Upper lobe of left lung (tissue), 6 donors: Measurements from ENCODE around the gene XRCC4. TPM values are rescaled to one million over a fixed set of nuclear protein-coding genes. Genes with fewer than 3 reads are reported as not detected.

Experiments
- ATAC-seq, 2 donors: fragments of 200-7000 bp; cut with Tn5 transposase; one replicate each; pipeline ENCODE4 v1.9.1; 2022; ENCODE audit warnings: mild to moderate bottlenecking in 2 of 2, moderate library complexity in 2 of 2; ENCODE audit not compliant: low FRiP score in 2 of 2
- DNase-seq, 2 donors: peaks; one replicate each; pipeline ENCODE4 v3.0.0-alpha.2; 2019 to 2020
- H3K27ac ChIP-seq, 4 donors: fragments of 200-600 bp; sonication (generic); one replicate each; pipeline ENCODE4 v1.5.1; 2016 to 2019
- H3K27me3 ChIP-seq, 4 donors: fragments of 200-600 bp; sonication (generic); one replicate each; pipeline ENCODE4 v1.5.1; 2017 to 2019
- H3K36me3 ChIP-seq, 4 donors: fragments of 200-600 bp; sonication (generic); one replicate each; pipeline ENCODE4 v1.5.1; 2016 to 2019
- H3K4me1 ChIP-seq, 4 donors: fragments of 200-600 bp; sonication (generic); one replicate each; pipeline ENCODE4 v1.5.1; 2018 to 2019
- H3K4me3 ChIP-seq, 4 donors: fragments of 200-600 bp; sonication (generic); one replicate each; pipeline ENCODE4 v1.5.1; 2017 to 2019; ENCODE audit warnings: mild to moderate bottlenecking in 2 of 4, moderate library complexity in 1 of 4
- H3K9me3 ChIP-seq, 4 donors: fragments of 200-600 bp; sonication (generic); one replicate each; pipeline ENCODE4 v1.5.1; 2018 to 2019
- EP300 ChIP-seq, 4 donors: sonication (generic); formaldehyde crosslinking; IDR thresholded peaks; one replicate each; pipeline ENCODE4 v1.5.1; 2017; ENCODE audit warnings: antibody characterized with exemption in 4 of 4, control low read depth in 2 of 4
- POLR2A ChIP-seq, 4 donors: fragments of 450-650 bp; IDR thresholded peaks; one replicate each; pipeline ENCODE4 v1.5.1; 2016 to 2017; ENCODE audit warnings: antibody characterized with exemption in 4 of 4, mild to moderate bottlenecking in 2 of 4
- POLR2AphosphoS5 ChIP-seq, 2 donors: sonication (generic); formaldehyde crosslinking; IDR thresholded peaks; one replicate each; pipeline ENCODE4 v1.5.1; 2017; ENCODE audit warnings: antibody characterized with exemption in 2 of 2
- WGBS, 2 donors: methylation state at CpG; one replicate each; pipeline ENCODE4 v1.1.5; 2017 to 2018; 5-methylcytosine and 5-hydroxymethylcytosine counted together
- total RNA-seq, 6 donors: library from RNA; depleted of rRNA in 4 of 6; stranded (reverse); fragments of >200 nt in 4 of 6; gene quantifications; one replicate each; pipeline versions ENCODE4 v1.1.0 to v1.2.1, GENCODE V29; 2016 to 2021
- TF ChIP-seq, protein P1 (sequence below), 6 experiments: fragments of 450-650 bp in 4 of 6; fragments of 200-600 bp in 2 of 6; sonication (generic) in 2 of 6; IDR thresholded peaks; one replicate each; pipeline ENCODE4 v1.5.1; 2016 to 2019; ENCODE audit warnings: antibody characterized with exemption in 6 of 6
- donor health status: DM: no; HTN: no; CAD: no; lungs with moderate emphysema.
- donor health status: DM: no; HTN: yes; CAD: no; lungs with severe emphysema.

XRCC4 gene
- total RNA-seq, 6 donors from 2014 or later, result 4.4 to 11.8 (median 7.7) TPM

DNA sequence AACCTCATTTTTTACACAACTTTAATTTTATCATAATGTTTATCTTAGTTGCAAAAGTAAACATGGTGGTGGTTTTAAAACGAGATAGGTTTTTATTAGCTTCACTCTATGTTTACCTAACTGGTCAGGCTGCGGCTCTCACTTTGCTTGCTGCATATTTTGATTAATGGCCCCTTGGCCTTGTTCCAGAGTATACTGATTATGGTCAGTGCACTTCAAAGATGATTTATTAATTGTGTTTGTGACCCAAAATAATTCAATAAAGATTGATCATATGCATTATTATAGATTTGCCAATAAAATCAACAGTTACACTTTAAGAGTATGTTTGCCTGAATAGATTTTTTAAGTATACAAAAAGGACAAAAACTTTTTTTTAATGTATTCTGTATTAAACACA lies 188.0 kb downstream of the XRCC4 start:
- DNase-seq (no peak), ATAC-seq (no peak)

DNA sequence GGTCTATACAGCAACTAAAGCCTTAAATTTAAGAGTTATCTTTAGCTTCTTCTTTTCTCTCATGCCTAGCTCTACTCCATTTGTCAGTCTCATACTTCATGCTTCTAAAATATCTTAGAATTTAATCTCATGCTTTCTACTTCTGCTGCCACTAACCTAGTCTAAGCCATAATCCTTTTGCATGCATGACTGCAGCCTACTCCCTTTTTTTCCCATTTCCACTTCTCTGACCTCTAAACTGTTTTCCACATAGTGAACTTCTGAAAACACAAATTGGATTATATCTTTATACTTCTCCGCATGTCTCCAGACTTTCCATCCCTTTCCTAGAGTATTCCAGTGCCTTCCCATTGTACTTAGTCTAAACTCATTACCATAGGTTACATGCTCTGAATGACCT lies 193.0 kb downstream of the XRCC4 start:
- Histone ChIP-seq H3K36me3 (no peaks in the 10 kb centered on the region), H3K4me1 (no peaks in the 10 kb centered on the region), H3K27ac (no peak overlapping the region), H3K4me3 (no peak overlapping the region), H3K9me3 (no peaks in the 10 kb centered on the region), H3K27me3 (no peaks in the 10 kb centered on the region)
- ATAC-seq (no peak), DNase-seq (no peak)
- WGBS, 2 donors, result 97 to 98% methylated on average over 1 of the region's 1 CpG
- TF ChIP-seq POLR2AphosphoS5 (IDR thresholded peaks at IDR 0.05), result no peak

More for the DNA sequence above, 188.0 kb downstream of the XRCC4 start:
- H3K27me3 ChIP-seq, result no peaks in the 10 kb centered on the region
- no peak overlapping the region for H3K4me3 ChIP-seq
- no peaks in the 10 kb centered on the region for H3K4me1 ChIP-seq
- no peak overlapping the region for H3K27ac ChIP-seq
- H3K36me3 ChIP-seq, result no peaks in the 10 kb centered on the region
- TF ChIP-seq, protein P1, sequence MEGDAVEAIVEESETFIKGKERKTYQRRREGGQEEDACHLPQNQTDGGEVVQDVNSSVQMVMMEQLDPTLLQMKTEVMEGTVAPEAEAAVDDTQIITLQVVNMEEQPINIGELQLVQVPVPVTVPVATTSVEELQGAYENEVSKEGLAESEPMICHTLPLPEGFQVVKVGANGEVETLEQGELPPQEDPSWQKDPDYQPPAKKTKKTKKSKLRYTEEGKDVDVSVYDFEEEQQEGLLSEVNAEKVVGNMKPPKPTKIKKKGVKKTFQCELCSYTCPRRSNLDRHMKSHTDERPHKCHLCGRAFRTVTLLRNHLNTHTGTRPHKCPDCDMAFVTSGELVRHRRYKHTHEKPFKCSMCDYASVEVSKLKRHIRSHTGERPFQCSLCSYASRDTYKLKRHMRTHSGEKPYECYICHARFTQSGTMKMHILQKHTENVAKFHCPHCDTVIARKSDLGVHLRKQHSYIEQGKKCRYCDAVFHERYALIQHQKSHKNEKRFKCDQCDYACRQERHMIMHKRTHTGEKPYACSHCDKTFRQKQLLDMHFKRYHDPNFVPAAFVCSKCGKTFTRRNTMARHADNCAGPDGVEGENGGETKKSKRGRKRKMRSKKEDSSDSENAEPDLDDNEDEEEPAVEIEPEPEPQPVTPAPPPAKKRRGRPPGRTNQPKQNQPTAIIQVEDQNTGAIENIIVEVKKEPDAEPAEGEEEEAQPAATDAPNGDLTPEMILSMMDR (IDR thresholded peaks at IDR 0.05), result no peak
- TF ChIP-seq EP300 (IDR thresholded peaks at IDR 0.05), result no peak
- no peak for TF ChIP-seq POLR2AphosphoS5 (IDR thresholded peaks at IDR 0.05)
- no peak for TF ChIP-seq POLR2A (IDR thresholded peaks at IDR 0.05)
- no peaks in the 10 kb centered on the region for H3K9me3 ChIP-seq
- WGBS, 2 donors, result 19 to 36% methylated on average over 2 of the region's 2 CpGs

DNA sequence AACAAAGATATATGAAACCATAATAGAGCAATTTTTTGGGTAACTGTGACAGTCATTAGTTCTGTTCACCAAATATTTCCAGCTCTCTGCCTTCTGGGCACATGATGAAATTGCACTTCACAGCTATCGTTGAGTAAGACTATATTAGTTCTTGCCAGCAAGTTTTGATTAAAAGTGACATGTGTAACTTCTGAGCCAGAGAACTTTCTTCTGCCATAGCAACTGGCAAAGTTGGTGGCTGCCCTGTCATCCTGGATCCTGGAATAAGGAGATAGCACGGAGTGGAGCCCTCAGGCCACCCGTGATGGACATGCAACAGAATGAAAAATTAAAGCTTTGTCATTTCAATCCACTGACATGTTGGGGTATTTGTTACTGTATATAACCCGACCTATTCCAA lies 199.8 kb downstream of the XRCC4 start:
- H3K4me1 ChIP-seq, result no peaks in the 10 kb centered on the region
- no peaks in the 10 kb centered on the region for H3K27me3 ChIP-seq
- no peaks in the 10 kb centered on the region for H3K36me3 ChIP-seq
- 68 to 74% methylated on average over 4 of the region's 4 CpGs for WGBS, 2 donors
- no peak overlapping the region for H3K27ac ChIP-seq
- TF ChIP-seq, protein P1 (IDR thresholded peaks at IDR 0.05), result no peak
- TF ChIP-seq POLR2A (IDR thresholded peaks at IDR 0.05), result no peak
- TF ChIP-seq POLR2AphosphoS5 (IDR thresholded peaks at IDR 0.05), result no peak
- no peak for TF ChIP-seq EP300 (IDR thresholded peaks at IDR 0.05)
- no peak for ATAC-seq
- H3K4me3 ChIP-seq, result no peak overlapping the region
- no peaks in the 10 kb centered on the region for H3K9me3 ChIP-seq
- no peak for DNase-seq

DNA sequence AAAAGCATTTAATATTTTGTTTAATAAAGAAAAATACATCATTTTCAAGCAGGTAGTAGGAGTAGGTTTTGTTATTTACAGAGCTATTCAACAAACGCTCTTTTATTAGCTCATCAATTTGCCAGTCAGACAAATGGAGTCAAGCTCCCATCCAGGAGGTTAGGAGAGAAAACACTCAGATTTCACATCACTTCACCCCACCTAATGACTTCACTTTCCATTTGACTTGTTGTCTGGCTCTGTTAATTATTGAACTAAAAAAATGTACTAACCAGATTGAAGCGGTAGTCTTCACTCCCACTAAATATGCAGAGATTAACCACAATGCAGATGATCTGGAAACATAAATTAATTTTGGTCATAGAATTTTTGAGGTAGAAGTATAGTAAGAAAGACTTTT lies 200.6 kb downstream of the XRCC4 start:
- H3K27ac ChIP-seq, result no peak overlapping the region
- H3K9me3 ChIP-seq, result no peaks in the 10 kb centered on the region
- no peaks in the 10 kb centered on the region for H3K36me3 ChIP-seq
- ATAC-seq (no peak), DNase-seq (no peak)
- no peak for TF ChIP-seq POLR2A (IDR thresholded peaks at IDR 0.05)
- no peak for TF ChIP-seq POLR2AphosphoS5 (IDR thresholded peaks at IDR 0.05)
- TF ChIP-seq, protein P1 (IDR thresholded peaks at IDR 0.05), result no peak
- no peak for TF ChIP-seq EP300 (IDR thresholded peaks at IDR 0.05)
- WGBS, 2 donors, result 74 to 97% methylated on average over 2 of the region's 2 CpGs
- no peak overlapping the region for H3K4me3 ChIP-seq
- no peaks in the 10 kb centered on the region for H3K27me3 ChIP-seq
- no peaks in the 10 kb centered on the region for H3K4me1 ChIP-seq

DNA sequence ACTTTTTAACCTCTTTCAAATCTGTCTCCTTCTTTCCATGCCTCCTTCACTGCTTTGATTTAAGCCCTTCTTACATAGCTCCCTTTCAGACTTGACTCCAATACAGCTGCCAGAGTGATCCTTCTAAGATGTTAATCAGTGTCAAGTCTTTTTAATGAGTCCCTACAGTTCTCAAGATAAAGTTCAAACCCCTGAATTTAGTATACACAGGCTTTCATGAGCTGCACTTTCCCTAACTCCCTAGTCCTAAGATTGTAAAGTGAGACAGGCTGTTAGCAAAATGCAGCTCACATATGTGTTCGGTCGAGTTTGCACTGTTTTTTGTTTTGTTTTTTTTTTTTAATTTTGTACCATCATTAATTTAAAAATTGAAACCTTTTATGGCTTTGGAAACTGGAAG lies 203.8 kb downstream of the XRCC4 start:
- no peaks in the 10 kb centered on the region for H3K9me3 ChIP-seq
- H3K36me3 ChIP-seq, result no peaks in the 10 kb centered on the region
- ATAC-seq, result no peak
- 87 to 93% methylated on average over 2 of the region's 2 CpGs for WGBS, 2 donors
- no peak for DNase-seq
- TF ChIP-seq POLR2A (IDR thresholded peaks at IDR 0.05) (no peak), EP300 (IDR thresholded peaks at IDR 0.05) (no peak), POLR2AphosphoS5 (IDR thresholded peaks at IDR 0.05) (no peak)
- TF ChIP-seq, protein P1 (IDR thresholded peaks at IDR 0.05), result no peak
- no peak overlapping the region for H3K4me3 ChIP-seq
- H3K4me1 ChIP-seq, result no peaks in the 10 kb centered on the region
- no peak overlapping the region for H3K27ac ChIP-seq
- no peaks in the 10 kb centered on the region for H3K27me3 ChIP-seq
